HPDE6-E6E7 (cell line): ENCODE results near the gene RAD54L.
"Not testable (repeated sequence)": the region's sequence is repeated elsewhere in the genome, so short reads cannot be mapped to it uniquely, and the experiment has no call there.

Experiments
- DNase-seq: peaks from one replicate; pipeline ENCODE4 v3.0.0; 2011; ENCODE audit warnings: missing footprints; ENCODE audit errors: extremely low spot score

RAD54L gene

GRCh38 chr1:46319960-46320914, 72.7 kb downstream of the RAD54L start:
- DNase-seq: not testable (repeated sequence)

GRCh38 chr1:46322191-46322590, 74.6 kb downstream of the RAD54L start:
- DNase-seq: not testable (repeated sequence)

- not testable (repeated sequence) for DNase-seq
These were observed 77.9 kb downstream of the RAD54L start for GRCh38 chr1:46325285-46326076.
